Measurements from ENCODE around the gene NXPH1. TPM values are rescaled to one million over a fixed set of nuclear protein-coding genes. Genes with fewer than 3 reads are reported as not detected.

NXPH1 gene
- under 1 TPM in 1 of 2 donors, not detected in 1; 0.02 TPM for polyA plus RNA-seq

DNA sequence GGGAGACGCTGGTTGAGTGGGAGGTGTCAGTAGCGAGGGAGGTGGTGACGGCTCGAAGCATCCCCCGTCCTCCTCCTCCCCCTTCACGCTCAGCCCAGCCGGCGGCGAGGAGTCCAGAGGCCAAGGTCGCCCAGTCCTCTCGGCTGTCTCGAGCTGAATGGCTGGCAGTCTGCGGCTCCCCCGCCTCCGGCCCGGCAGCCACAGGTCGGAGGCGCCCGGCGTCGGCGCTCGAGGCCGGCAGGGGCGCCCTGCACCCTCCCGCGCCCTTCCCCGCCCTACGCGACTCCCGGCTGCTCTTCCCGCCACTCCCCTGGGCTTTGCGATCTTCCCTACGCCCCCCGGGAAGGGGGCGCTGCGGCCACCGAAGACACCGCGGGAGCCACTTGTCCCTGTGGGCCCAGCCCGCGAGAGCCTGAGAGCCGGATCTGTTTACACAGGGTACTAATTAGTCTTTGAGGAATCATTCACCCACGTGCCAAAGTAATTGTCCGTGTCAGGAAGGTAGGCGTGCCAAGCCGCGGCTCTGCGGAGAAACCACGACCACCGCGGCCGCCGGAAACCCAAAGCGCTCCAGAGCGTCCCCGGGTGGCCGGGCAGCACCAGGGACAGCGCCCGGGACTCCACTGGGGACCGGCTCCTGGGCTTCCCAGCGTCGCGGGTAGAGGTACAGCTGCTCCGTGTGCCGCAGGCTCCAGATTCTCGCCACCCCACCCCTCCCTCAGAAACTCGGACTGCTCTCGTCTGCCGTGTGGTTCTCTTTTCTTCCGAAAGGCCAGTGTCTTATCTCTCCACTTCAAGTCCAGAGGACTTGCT lies at the start of gene NXPH1:
Gene NXPH1 (plus strand): TSS at position 133 of the 813 bp plus-strand sequence.
- Histone ChIP-seq H3K27me3 (ENCODE audit: control insufficient read depth in 1 of 2, insufficient read depth in 2 of 2, low read length in 2 of 2) (peaks cover 3 to 39% of the 10 kb centered on the region in 2 donors), H3K4me1 (ENCODE audit: control insufficient read depth in 2 of 2, insufficient read depth in 2 of 2, low read length in 1 of 2) (peaks cover 9 to 12% of the 10 kb centered on the region in 2 donors), H3K4me3 (ENCODE audit: low read depth in 1 of 2, low read length in 2 of 2) (no peak within 1 kb of the TSS), H3K27ac (ENCODE audit: low read depth in 2 of 2, low read length in 1 of 2) (no peak within 1 kb of the TSS), H3K36me3 (ENCODE audit: control insufficient read depth in 2 of 2, insufficient read depth in 2 of 2, low read length in 1 of 2) (no peaks in the 10 kb centered on the region), H3K9me3 (ENCODE audit: control insufficient read depth in 2 of 2, insufficient read depth in 1 of 2, low read depth in 1 of 2, low read length in 1 of 2) (peaks cover 11 to 13% of the 10 kb centered on the region in 2 donors)
- 2 to 4% methylated on average over 55 to 71 of the region's 71 CpGs for WGBS, 2 donors

DNA sequence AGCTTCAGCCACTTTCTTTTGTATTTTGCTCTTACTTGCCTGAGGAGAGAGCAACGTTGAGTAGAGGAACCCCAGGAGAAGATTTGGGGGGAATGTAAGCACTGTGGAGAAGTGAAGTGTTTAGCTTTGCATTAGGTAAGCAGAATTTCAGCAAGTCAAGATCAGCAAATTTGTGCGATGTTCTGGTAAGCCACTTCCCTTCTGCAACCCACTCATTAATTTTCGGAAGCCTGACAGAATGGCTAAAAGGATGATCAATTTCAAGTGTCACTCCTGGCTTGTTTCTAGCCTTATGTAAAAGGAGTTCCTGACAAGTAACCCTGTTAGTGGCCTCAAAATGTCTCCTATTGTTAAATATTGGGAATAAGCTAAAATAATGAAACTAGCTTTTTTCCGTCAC lies 48.5 kb upstream of the NXPH1 start:
- H3K27me3 ChIP-seq (ENCODE audit: control insufficient read depth in 1 of 2, insufficient read depth in 2 of 2, low read length in 2 of 2): no peaks in the 10 kb centered on the region
- H3K36me3 ChIP-seq (ENCODE audit: control insufficient read depth in 2 of 2, insufficient read depth in 2 of 2, low read length in 1 of 2): no peaks in the 10 kb centered on the region
- no peaks in the 10 kb centered on the region for H3K9me3 ChIP-seq (ENCODE audit: control insufficient read depth in 2 of 2, insufficient read depth in 1 of 2, low read depth in 1 of 2, low read length in 1 of 2)
- 48 to 52% methylated on average over 4 of the region's 4 CpGs for WGBS, 2 donors
- no peaks in the 10 kb centered on the region for H3K4me1 ChIP-seq (ENCODE audit: control insufficient read depth in 2 of 2, insufficient read depth in 2 of 2, low read length in 1 of 2)
- H3K4me3 ChIP-seq (ENCODE audit: low read depth in 1 of 2, low read length in 2 of 2): no peak overlapping the region
- H3K27ac ChIP-seq (ENCODE audit: low read depth in 2 of 2, low read length in 1 of 2): no peak overlapping the region

DNA sequence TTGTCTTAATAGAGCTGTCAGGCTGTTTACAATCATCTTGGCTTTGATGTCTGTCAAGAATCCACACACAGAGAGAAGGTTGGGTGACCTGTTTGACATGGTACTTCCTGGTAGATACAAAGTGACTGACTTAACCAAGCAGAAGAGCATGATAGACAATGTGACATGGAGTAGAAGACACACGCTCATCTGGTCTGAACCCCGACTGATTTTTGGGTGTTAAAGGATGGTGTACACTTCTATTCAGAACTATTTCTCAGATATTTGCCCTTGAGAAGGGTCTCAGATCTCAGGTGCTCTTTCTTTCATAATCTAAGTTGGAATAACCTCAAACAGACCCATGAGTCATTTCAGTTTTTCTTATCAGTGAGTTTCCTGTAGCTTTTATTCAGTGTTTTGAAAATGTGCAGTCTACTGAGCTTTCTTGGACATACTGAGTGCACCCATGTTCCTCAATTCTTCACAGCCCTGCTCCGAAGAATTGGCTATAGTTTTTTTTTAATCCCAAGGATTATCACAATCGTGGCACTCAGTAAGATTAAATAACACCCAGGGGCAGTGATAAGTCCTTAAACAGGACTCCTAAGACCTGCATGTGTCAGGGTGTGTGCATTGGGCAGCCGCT lies 46.4 kb upstream of the NXPH1 start:
- no peaks in the 10 kb centered on the region for H3K36me3 ChIP-seq (ENCODE audit: control insufficient read depth in 2 of 2, insufficient read depth in 2 of 2, low read length in 1 of 2)
- no peaks in the 10 kb centered on the region for H3K4me1 ChIP-seq (ENCODE audit: control insufficient read depth in 2 of 2, insufficient read depth in 2 of 2, low read length in 1 of 2)
- H3K27me3 ChIP-seq (ENCODE audit: control insufficient read depth in 1 of 2, insufficient read depth in 2 of 2, low read length in 2 of 2): no peaks in the 10 kb centered on the region
- no peaks in the 10 kb centered on the region for H3K9me3 ChIP-seq (ENCODE audit: control insufficient read depth in 2 of 2, insufficient read depth in 1 of 2, low read depth in 1 of 2, low read length in 1 of 2)
- H3K27ac ChIP-seq (ENCODE audit: low read depth in 2 of 2, low read length in 1 of 2): no peak overlapping the region
- 42 to 43% methylated on average over 5 of the region's 5 CpGs for WGBS, 2 donors
- H3K4me3 ChIP-seq (ENCODE audit: low read depth in 1 of 2, low read length in 2 of 2): no peak overlapping the region

DNA sequence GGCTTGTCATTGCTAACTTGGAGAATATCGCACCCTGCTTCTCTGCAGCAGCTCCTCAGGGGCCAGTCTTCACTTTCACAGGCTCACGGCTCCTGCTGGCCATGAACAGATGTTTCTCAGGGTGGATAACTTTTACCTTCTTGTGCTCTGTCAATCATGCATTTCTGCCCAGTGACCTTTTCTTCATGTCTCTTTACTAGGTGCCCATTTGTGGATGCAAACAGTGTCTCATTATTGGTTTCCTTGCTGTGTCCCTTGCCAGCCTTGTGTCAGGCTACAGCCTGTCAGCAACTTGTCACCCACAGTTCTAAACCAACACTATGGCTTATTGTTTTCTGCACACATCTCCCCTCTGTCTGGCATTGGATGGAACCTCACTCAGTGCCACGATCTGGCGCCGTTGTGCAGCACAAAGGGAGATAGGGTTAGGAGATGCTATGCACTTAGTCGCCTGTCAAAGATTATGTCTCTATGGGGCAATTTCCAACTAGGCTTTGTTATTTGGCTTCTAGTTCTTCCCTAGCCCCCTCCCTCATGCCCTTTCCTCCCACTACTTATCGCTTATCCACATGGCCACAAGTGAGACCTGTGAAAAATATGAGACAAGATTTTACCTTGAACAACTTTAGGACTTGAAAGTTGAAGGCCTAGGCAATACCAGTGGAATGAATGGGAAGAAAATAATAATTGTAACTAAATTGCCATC lies 45.7 kb upstream of the NXPH1 start:
- 79 to 80% methylated on average over 7 of the region's 7 CpGs for WGBS, 2 donors
- no peaks in the 10 kb centered on the region for H3K4me1 ChIP-seq (ENCODE audit: control insufficient read depth in 2 of 2, insufficient read depth in 2 of 2, low read length in 1 of 2)
- no peaks in the 10 kb centered on the region for H3K36me3 ChIP-seq (ENCODE audit: control insufficient read depth in 2 of 2, insufficient read depth in 2 of 2, low read length in 1 of 2)
- H3K4me3 ChIP-seq (ENCODE audit: low read depth in 1 of 2, low read length in 2 of 2): no peak overlapping the region
- H3K27me3 ChIP-seq (ENCODE audit: control insufficient read depth in 1 of 2, insufficient read depth in 2 of 2, low read length in 2 of 2): no peaks in the 10 kb centered on the region
- H3K27ac ChIP-seq (ENCODE audit: low read depth in 2 of 2, low read length in 1 of 2): no peak overlapping the region
- H3K9me3 ChIP-seq (ENCODE audit: control insufficient read depth in 2 of 2, insufficient read depth in 1 of 2, low read depth in 1 of 2, low read length in 1 of 2): no peaks in the 10 kb centered on the region

DNA sequence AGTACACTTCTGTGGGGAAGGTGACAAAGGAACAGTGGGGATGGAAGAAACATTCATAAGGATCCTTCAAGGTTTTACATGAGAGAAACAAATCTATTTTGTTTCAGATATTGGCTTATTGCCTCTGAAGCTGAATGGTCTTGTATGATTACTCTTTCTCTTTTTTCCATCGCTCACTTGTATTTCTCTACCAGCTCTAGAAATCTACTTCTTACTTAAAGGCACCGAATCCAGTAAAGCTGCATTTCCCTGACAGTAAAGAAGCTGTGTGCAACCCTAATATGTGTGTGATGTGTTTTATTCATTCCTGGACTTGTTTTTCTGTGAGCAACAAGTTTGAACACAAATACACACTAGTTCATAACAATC lies 45.2 kb upstream of the NXPH1 start:
- Histone ChIP-seq H3K9me3 (ENCODE audit: control insufficient read depth in 2 of 2, insufficient read depth in 1 of 2, low read depth in 1 of 2, low read length in 1 of 2) (no peaks in the 10 kb centered on the region), H3K36me3 (ENCODE audit: control insufficient read depth in 2 of 2, insufficient read depth in 2 of 2, low read length in 1 of 2) (no peaks in the 10 kb centered on the region), H3K4me1 (ENCODE audit: control insufficient read depth in 2 of 2, insufficient read depth in 2 of 2, low read length in 1 of 2) (no peaks in the 10 kb centered on the region), H3K27me3 (ENCODE audit: control insufficient read depth in 1 of 2, insufficient read depth in 2 of 2, low read length in 2 of 2) (no peaks in the 10 kb centered on the region), H3K4me3 (ENCODE audit: low read depth in 1 of 2, low read length in 2 of 2) (no peak overlapping the region), H3K27ac (ENCODE audit: low read depth in 2 of 2, low read length in 1 of 2) (no peak overlapping the region)
- 79 to 81% methylated on average over 2 of the region's 2 CpGs for WGBS, 2 donors

DNA sequence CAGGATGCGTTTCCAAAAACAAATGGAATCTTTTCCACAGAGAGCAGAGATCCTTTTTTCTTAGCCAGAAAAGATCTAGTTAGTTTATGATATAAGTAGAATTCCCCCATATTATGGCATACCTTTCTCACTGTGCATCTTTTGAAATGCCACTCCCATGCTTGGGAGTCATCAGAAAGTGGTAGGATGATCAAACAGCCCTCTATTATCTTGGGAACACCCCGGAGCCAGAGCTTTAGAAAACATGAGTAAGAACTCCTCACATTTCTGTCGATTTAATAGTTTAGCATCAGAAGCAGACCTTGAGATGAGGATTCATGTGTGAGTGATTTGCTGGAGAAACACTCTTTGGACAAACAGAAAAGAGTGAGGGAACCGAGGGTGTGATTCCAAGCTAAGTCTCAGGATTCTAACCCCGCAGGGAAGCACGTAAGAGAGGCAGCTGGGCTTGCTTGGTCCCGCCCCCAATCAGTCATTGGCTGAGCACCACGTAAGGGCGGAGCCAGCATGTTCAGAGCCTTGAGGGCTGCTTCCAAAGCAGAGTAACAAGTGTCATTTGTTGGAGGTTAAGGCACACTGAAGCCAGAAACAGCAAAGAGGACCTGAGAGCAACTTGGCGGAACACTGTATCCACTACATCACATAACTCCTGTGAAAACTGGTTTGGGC lies 43.7 kb upstream of the NXPH1 start:
- Histone ChIP-seq H3K4me1 (ENCODE audit: control insufficient read depth in 2 of 2, insufficient read depth in 2 of 2, low read length in 1 of 2) (no peaks in the 10 kb centered on the region), H3K9me3 (ENCODE audit: control insufficient read depth in 2 of 2, insufficient read depth in 1 of 2, low read depth in 1 of 2, low read length in 1 of 2) (no peaks in the 10 kb centered on the region), H3K27ac (ENCODE audit: low read depth in 2 of 2, low read length in 1 of 2) (no peak overlapping the region), H3K36me3 (ENCODE audit: control insufficient read depth in 2 of 2, insufficient read depth in 2 of 2, low read length in 1 of 2) (no peaks in the 10 kb centered on the region), H3K4me3 (ENCODE audit: low read depth in 1 of 2, low read length in 2 of 2) (no peak overlapping the region), H3K27me3 (ENCODE audit: control insufficient read depth in 1 of 2, insufficient read depth in 2 of 2, low read length in 2 of 2) (no peaks in the 10 kb centered on the region)
- 32 to 38% methylated on average over 10 of the region's 10 CpGs for WGBS, 2 donors

DNA sequence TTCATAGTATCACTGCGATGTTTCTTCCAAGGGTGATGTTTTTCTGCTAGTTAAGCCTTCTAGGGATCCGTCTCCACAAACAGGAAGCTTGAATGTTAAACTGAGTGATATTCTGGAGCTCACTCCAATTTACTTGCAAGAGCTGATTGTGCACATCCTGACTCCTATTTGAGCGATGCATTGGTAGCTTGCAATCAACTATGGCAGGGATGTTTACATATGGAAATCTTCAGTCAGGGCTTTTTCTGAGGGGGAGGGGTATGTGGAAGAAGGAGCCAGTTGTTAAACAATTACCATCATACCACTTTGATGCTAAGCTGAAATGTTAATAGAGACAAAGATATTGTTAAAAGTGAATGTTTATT lies 43.2 kb upstream of the NXPH1 start:
- H3K4me3 ChIP-seq (ENCODE audit: low read depth in 1 of 2, low read length in 2 of 2): no peak overlapping the region
- no peaks in the 10 kb centered on the region for H3K4me1 ChIP-seq (ENCODE audit: control insufficient read depth in 2 of 2, insufficient read depth in 2 of 2, low read length in 1 of 2)
- no peaks in the 10 kb centered on the region for H3K9me3 ChIP-seq (ENCODE audit: control insufficient read depth in 2 of 2, insufficient read depth in 1 of 2, low read depth in 1 of 2, low read length in 1 of 2)
- H3K36me3 ChIP-seq (ENCODE audit: control insufficient read depth in 2 of 2, insufficient read depth in 2 of 2, low read length in 1 of 2): no peaks in the 10 kb centered on the region
- no peak overlapping the region for H3K27ac ChIP-seq (ENCODE audit: low read depth in 2 of 2, low read length in 1 of 2)
- no peaks in the 10 kb centered on the region for H3K27me3 ChIP-seq (ENCODE audit: control insufficient read depth in 1 of 2, insufficient read depth in 2 of 2, low read length in 2 of 2)
- WGBS, 2 donors: 35 to 37% methylated on average over 3 of the region's 3 CpGs

DNA sequence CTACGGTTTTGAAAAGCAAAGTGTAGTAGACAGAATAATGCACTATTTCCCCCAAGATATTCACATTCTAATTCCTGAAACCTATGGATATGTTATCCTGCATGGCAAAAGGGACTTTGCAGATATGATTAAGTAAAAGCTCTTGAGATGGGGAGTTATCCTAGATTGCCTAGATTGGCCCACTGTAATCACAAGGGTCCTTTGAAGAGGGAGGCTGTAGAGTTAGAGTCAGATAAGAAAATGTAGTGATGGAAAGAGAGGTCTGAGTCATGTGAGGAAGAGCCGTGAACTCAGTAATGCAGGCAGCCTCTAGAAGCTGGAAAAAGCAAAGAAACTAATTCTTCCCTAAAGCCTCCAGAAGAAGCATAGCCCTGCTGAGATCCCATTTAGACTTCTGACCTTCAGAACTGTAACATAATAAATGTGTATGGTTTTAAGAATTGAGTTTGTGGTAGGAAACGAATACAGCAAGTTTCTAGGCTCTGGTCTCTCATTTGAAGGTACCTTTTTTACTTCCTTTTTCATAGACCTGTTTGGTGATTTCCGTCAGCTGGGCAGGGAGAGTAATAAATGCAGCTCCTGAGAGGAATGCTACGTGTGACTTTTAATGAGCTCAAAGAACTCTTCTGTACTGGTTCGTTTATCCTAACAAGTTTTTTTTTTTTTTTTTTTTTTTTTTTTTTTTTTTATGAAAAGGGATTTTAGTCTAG lies 41.9 kb upstream of the NXPH1 start:
- Histone ChIP-seq H3K4me1 (ENCODE audit: control insufficient read depth in 2 of 2, insufficient read depth in 2 of 2, low read length in 1 of 2) (no peaks in the 10 kb centered on the region), H3K9me3 (ENCODE audit: control insufficient read depth in 2 of 2, insufficient read depth in 1 of 2, low read depth in 1 of 2, low read length in 1 of 2) (no peaks in the 10 kb centered on the region), H3K36me3 (ENCODE audit: control insufficient read depth in 2 of 2, insufficient read depth in 2 of 2, low read length in 1 of 2) (no peaks in the 10 kb centered on the region), H3K27ac (ENCODE audit: low read depth in 2 of 2, low read length in 1 of 2) (no peak overlapping the region), H3K4me3 (ENCODE audit: low read depth in 1 of 2, low read length in 2 of 2) (no peak overlapping the region), H3K27me3 (ENCODE audit: control insufficient read depth in 1 of 2, insufficient read depth in 2 of 2, low read length in 2 of 2) (no peaks in the 10 kb centered on the region)
- WGBS, 2 donors: 37 to 45% methylated on average over 6 of the region's 6 CpGs

DNA sequence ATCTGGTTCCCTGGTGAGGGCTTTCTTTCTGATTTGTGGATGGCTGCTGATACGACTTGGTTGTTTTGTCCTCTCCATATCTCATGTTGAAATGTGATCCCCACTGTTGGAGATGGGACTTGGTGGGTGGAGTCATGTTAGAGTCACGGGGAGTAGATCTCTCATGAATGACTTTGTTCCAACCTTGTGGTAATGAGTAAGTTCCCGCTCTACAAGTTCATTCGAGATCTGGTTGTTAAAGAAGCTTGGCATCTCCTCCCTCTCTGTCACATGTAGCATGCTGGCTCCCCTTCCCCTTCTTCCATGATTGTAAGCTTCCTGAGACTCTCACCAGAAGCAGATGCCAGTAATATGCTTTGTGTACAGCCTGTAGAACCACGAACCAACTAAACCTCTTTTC lies 37.1 kb upstream of the NXPH1 start:
- no peaks in the 10 kb centered on the region for H3K4me1 ChIP-seq (ENCODE audit: control insufficient read depth in 2 of 2, insufficient read depth in 2 of 2, low read length in 1 of 2)
- no peaks in the 10 kb centered on the region for H3K9me3 ChIP-seq (ENCODE audit: control insufficient read depth in 2 of 2, insufficient read depth in 1 of 2, low read depth in 1 of 2, low read length in 1 of 2)
- no peak overlapping the region for H3K4me3 ChIP-seq (ENCODE audit: low read depth in 1 of 2, low read length in 2 of 2)
- no peaks in the 10 kb centered on the region for H3K36me3 ChIP-seq (ENCODE audit: control insufficient read depth in 2 of 2, insufficient read depth in 2 of 2, low read length in 1 of 2)
- H3K27ac ChIP-seq (ENCODE audit: low read depth in 2 of 2, low read length in 1 of 2): no peak overlapping the region
- 60 to 68% methylated on average over 5 of the region's 5 CpGs for WGBS, 2 donors
- H3K27me3 ChIP-seq (ENCODE audit: control insufficient read depth in 1 of 2, insufficient read depth in 2 of 2, low read length in 2 of 2): no peaks in the 10 kb centered on the region

All from esophagus (tissue), 2 donors.